HepG2 (cell line): ENCODE data around the gene FKBP1B. TPM values are rescaled to one million over a fixed set of nuclear protein-coding genes. Genes with fewer than 3 reads are reported as not detected.

ENCODE experiments used
- CEBPG ChIP-seq: IDR thresholded peaks from 2 replicates; pipeline ENCODE4 v1.6.1; 2016
- ELF3 ChIP-seq: IDR thresholded peaks from 2 replicates; pipeline ENCODE4 v1.6.1; 2016; ENCODE audit warnings: missing genetic modification reagents, missing compliant biosample characterization
- HOXD1 ChIP-seq: sonication (generic); formaldehyde crosslinking; IDR thresholded peaks from 2 replicates; pipeline ENCODE4 v1.5.0; 2020; ENCODE audit warnings: missing genetic modification reagents
- MED1 ChIP-seq: sonication (generic); formaldehyde crosslinking; IDR thresholded peaks from 2 replicates; pipeline ENCODE4 v1.4.0; 2020; ENCODE audit warnings: missing genetic modification reagents
- MTF1 ChIP-seq: sonication (generic); formaldehyde crosslinking; IDR thresholded peaks from 2 replicates; pipeline ENCODE4 v1.5.0; 2020; ENCODE audit warnings: missing genetic modification reagents
- SAP130 ChIP-seq: IDR thresholded peaks from 2 replicates; pipeline ENCODE4 v1.6.1; 2016; ENCODE audit warnings: low read depth
- SMAD3 ChIP-seq: sonication (generic); formaldehyde crosslinking; IDR thresholded peaks from 2 replicates; pipeline ENCODE4 v1.4.0; 2020; ENCODE audit warnings: missing genetic modification reagents
- SOX13 ChIP-seq, 3 experiments: fragments of 450-650 bp in 1 of 3; sonication (generic) in 1 of 3; formaldehyde crosslinking in 1 of 3; IDR thresholded peaks in 2 of 3; conservative IDR thresholded peaks in 1 of 3; 2 replicates each; pipeline versions ENCODE4 v1.5.0 to v1.6.1; 2016 to 2020; ENCODE audit warnings: antibody characterized with exemption in 1 of 3, mild to moderate bottlenecking in 1 of 3, missing compliant biosample characterization in 1 of 3, missing genetic modification reagents in 1 of 3, moderate library complexity in 1 of 3
- TAF1 ChIP-seq: sonication (generic); formaldehyde crosslinking; IDR thresholded peaks from 2 replicates; pipeline ENCODE4 v1.4.0; 2020; ENCODE audit warnings: missing genetic modification reagents
- ZNF446 ChIP-seq: sonication (generic); formaldehyde crosslinking; IDR thresholded peaks from 2 replicates; pipeline ENCODE4 v1.5.0; 2020; ENCODE audit warnings: mild to moderate bottlenecking, missing genetic modification reagents
- ZNF468 ChIP-seq: sonication (generic); formaldehyde crosslinking; IDR thresholded peaks from 2 replicates; pipeline ENCODE4 v1.8.0; 2022; ENCODE audit warnings: mild to moderate bottlenecking, moderate library complexity, missing genetic modification reagents
- ZNF616 ChIP-seq: sonication (generic); formaldehyde crosslinking; IDR thresholded peaks from 2 replicates; pipeline ENCODE4 v1.5.0; 2020; ENCODE audit warnings: low read depth, mild to moderate bottlenecking, missing genetic modification reagents
- polyA plus RNA-seq, 8 experiments: library from polyadenylated mRNA; depleted of rRNA in 3 of 8; stranded (reverse) in 7 of 8; unstranded in 1 of 8; fragments of >200 nt; fragmentation: Illumina TruSeq in 4 of 8; extraction: Trizol in 4 of 8; gene quantifications; 2 replicates each; pipeline versions ENCODE4 v1.2.1 to v1.2.3, GENCODE V29; 2011 to 2016; ENCODE audit warnings: low read depth in 4 of 8, missing spikeins in 1 of 8, mixed read lengths in 1 of 8; ENCODE audit not compliant: insufficient read depth in 1 of 8
- total RNA-seq, 5 experiments: library from RNA; depleted of rRNA; stranded (reverse); fragments of >200 nt; fragmentation: Illumina TruSeq; extraction: Trizol; gene quantifications; 2 replicates each; pipeline ENCODE4 v1.2.3, GENCODE V29; 2016; ENCODE audit warnings: low read depth in 1 of 5
- TF ChIP-seq, protein P1 (sequence below): sonication (generic); formaldehyde crosslinking; IDR thresholded peaks from 2 replicates; pipeline ENCODE4 v1.8.1; 2023; ENCODE audit warnings: mild to moderate bottlenecking, moderate library complexity, missing genetic modification reagents
- TF ChIP-seq, protein P2 (sequence below): sonication (generic); formaldehyde crosslinking; IDR thresholded peaks from 2 replicates; pipeline ENCODE4 v1.4.0; 2020; ENCODE audit warnings: missing genetic modification reagents
- TF ChIP-seq, protein P3 (sequence below): sonication (generic); formaldehyde crosslinking; IDR thresholded peaks from 2 replicates; pipeline ENCODE4 v1.4.0; 2020; ENCODE audit warnings: low read depth, mild to moderate bottlenecking, missing genetic modification reagents
- TF ChIP-seq, protein P4 (sequence below): sonication (generic); formaldehyde crosslinking; IDR thresholded peaks from 2 replicates; pipeline ENCODE4 v1.4.0; 2020; ENCODE audit warnings: missing genetic modification reagents, borderline replicate concordance
- TF ChIP-seq, protein P5 (sequence below): IDR thresholded peaks from 2 replicates; pipeline ENCODE4 v1.6.1; 2018; ENCODE audit warnings: missing genetic modification reagents

FKBP1B gene
- total and polyA plus RNA-seq, 2 of the 13 experiments (the other 11 are each of a cell fraction or from before 2014, with no cell fraction given), result 35.2 to 96.3 TPM

DNA sequence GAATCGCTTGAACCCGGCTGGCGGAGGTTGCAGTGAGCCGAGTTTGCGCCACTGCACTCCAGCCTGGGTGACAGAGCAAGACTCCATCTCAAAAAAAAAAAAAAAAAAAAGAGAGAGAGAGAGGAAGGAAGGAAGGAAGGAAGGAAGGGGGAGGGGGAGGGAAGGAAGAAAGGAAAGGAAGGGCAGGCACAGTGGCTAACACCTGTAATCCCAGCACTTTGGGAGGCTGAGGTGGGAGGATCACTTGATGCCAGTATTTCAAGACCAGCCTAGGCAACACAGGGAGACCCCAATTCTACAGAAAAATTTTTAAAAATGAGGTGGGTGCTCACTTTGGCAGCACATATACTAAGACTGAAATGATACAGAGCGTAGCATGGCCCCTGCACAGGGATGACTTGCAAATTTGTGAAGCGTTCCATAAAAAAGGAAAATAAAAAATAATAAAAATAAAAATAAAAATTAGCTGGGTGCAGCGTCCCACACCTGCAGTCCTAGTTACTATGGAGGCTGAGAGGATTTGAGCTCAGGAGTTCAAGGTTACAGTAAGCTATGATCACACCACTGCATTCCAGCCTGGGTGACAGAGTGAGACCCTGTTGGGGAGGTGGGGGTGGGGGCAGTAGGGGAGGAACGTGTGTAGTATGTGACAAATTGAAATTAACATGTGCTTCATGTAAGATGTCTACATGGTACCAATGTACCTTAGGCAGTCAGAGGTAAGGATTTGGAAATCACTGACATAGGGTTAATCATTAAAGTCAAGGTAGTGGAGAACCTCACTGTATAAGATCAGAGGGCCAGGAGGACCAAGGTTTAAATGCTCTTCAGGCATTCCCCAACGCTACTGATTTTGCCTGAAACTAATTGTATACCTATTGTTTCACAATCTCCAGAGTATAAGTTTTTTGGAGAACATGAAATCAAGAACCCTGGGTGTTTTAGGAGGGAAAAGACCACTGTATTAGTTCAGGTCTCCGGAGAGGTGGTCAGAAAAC lies 3.7 kb upstream of the FKBP1B start (continued):
- TF ChIP-seq MED1 (CRISPR knock-in tag) (peak; percentile 17; the same call in 1 of the 2 replicates), ELF3 (0 out of 2 replicates have a peak, but pooled peaks have one; percentile 22), SAP130 (peak; percentile 84), ZNF616 (CRISPR knock-in tag) (no peak), TAF1 (CRISPR knock-in tag) (peak; percentile 49; the same call in 1 of the 2 replicates), ZNF468 (CRISPR knock-in tag) (no peak), SOX13 (IDR thresholded peaks at IDR 0.05) (no peak), SOX13 (CRISPR knock-in tag; conservative IDR thresholded peaks at IDR 0.05 in 1 of 2, IDR thresholded peaks at IDR 0.05 in 1 of 2) (peak in 1 of 2 experiments; percentile 45; a peak in 1 of 4 replicates), MTF1 (no peak), HOXD1 (CRISPR knock-in tag) (no peak), ZNF446 (no peak), SMAD3 (CRISPR knock-in tag) (no peak), CEBPG (CRISPR knock-in tag) (peak; percentile 65)
- TF ChIP-seq, protein P1, sequence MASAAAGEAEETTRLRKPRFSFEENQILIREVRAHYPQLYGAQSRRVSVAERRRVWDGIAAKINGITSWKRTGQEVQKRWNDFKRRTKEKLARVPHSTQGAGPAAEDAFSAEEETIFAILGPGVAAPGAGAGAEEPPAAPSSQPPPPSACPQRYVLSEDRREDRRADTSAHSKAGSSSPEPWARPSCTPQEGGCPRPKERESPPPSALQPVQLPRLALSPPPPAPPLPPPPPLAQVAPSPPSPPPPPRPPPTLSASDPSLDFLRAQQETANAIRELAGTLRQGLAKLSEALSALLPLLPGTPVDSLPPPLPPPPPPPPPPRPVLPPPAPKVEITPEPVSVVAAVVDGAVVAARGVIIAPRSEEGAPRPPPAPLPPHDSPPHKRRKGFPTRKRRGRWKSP (CRISPR knock-in tag), result no peak
- TF ChIP-seq, protein P2, sequence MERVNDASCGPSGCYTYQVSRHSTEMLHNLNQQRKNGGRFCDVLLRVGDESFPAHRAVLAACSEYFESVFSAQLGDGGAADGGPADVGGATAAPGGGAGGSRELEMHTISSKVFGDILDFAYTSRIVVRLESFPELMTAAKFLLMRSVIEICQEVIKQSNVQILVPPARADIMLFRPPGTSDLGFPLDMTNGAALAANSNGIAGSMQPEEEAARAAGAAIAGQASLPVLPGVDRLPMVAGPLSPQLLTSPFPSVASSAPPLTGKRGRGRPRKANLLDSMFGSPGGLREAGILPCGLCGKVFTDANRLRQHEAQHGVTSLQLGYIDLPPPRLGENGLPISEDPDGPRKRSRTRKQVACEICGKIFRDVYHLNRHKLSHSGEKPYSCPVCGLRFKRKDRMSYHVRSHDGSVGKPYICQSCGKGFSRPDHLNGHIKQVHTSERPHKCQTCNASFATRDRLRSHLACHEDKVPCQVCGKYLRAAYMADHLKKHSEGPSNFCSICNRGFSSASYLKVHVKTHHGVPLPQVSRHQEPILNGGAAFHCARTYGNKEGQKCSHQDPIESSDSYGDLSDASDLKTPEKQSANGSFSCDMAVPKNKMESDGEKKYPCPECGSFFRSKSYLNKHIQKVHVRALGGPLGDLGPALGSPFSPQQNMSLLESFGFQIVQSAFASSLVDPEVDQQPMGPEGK (CRISPR knock-in tag), result peak; percentile 76
- TF ChIP-seq, protein P3, sequence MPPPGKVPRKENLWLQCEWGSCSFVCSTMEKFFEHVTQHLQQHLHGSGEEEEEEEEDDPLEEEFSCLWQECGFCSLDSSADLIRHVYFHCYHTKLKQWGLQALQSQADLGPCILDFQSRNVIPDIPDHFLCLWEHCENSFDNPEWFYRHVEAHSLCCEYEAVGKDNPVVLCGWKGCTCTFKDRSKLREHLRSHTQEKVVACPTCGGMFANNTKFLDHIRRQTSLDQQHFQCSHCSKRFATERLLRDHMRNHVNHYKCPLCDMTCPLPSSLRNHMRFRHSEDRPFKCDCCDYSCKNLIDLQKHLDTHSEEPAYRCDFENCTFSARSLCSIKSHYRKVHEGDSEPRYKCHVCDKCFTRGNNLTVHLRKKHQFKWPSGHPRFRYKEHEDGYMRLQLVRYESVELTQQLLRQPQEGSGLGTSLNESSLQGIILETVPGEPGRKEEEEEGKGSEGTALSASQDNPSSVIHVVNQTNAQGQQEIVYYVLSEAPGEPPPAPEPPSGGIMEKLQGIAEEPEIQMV (CRISPR knock-in tag), result no peak
- TF ChIP-seq, protein P4, sequence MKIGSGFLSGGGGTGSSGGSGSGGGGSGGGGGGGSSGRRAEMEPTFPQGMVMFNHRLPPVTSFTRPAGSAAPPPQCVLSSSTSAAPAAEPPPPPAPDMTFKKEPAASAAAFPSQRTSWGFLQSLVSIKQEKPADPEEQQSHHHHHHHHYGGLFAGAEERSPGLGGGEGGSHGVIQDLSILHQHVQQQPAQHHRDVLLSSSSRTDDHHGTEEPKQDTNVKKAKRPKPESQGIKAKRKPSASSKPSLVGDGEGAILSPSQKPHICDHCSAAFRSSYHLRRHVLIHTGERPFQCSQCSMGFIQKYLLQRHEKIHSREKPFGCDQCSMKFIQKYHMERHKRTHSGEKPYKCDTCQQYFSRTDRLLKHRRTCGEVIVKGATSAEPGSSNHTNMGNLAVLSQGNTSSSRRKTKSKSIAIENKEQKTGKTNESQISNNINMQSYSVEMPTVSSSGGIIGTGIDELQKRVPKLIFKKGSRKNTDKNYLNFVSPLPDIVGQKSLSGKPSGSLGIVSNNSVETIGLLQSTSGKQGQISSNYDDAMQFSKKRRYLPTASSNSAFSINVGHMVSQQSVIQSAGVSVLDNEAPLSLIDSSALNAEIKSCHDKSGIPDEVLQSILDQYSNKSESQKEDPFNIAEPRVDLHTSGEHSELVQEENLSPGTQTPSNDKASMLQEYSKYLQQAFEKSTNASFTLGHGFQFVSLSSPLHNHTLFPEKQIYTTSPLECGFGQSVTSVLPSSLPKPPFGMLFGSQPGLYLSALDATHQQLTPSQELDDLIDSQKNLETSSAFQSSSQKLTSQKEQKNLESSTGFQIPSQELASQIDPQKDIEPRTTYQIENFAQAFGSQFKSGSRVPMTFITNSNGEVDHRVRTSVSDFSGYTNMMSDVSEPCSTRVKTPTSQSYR (CRISPR knock-in tag), result peak; percentile 68; the same call in 1 of the 2 replicates
- TF ChIP-seq, protein P5, sequence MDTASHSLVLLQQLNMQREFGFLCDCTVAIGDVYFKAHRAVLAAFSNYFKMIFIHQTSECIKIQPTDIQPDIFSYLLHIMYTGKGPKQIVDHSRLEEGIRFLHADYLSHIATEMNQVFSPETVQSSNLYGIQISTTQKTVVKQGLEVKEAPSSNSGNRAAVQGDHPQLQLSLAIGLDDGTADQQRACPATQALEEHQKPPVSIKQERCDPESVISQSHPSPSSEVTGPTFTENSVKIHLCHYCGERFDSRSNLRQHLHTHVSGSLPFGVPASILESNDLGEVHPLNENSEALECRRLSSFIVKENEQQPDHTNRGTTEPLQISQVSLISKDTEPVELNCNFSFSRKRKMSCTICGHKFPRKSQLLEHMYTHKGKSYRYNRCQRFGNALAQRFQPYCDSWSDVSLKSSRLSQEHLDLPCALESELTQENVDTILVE (CRISPR knock-in tag), result peak; percentile 71; the same call in 1 of the 2 replicates
